ENCODE results near the gene TRIM33. TPM values are rescaled to one million over a fixed set of nuclear protein-coding genes. Genes with fewer than 3 reads are reported as not detected.

TRIM33 gene
- 10 to 100 TPM; 13.9 to 18.0 (median 15.0) TPM for total RNA-seq
- long read RNA-seq, result 0 reads

DNA sequence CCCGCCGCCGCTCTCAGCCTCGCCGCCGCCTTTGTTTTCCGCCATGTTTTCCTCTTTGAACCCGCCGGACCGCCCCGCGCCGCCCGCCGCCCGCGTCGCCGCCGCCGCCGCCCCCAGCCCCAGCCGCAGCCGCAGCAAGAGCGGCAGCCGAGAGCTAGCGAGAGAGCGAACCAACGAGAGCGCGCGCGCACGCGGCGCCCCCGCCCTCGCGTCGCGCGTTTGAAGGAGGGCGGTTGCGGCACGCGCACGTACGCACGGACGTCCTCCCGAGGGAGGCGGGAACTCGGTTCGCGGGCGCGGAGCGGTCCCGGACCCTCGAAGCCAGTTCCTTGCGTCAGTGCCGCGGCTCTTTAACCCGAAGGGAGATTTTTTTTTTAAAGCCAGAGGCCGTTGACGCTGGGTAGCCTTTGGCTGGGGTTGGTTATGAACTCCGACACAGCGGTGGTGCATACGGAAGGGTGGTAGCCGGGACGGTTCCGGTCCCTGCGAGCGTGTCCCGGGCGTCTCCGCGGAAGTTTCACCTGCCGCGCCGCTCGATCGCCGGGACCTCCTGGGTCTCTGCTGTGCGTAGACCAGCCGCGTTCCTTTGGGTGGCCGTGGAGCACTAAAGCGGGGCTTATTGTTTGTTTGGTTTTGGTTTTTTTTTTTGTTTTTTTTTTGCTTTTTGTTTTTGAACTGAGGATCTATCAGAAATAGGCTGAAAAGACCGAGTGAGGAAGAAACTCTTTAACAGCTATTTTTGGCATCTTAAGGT, at the start of gene TRIM33:
TRIM33 (minus strand) TSS at position 172 of the 754 bp plus-strand sequence; CDS start at position 45, 127 bp downstream.
- peak within 1 kb of the TSS; percentile 80 to 94 (median 94) for H3K27ac ChIP-seq
- H3K36me3 ChIP-seq, result no peaks in the 10 kb centered on the region
- H3K4me1 ChIP-seq, result peaks cover 0 to 31% (median 10%) of the 10 kb centered on the region in 4 donors
- DNase-seq (peak; percentile 94 to 95 (median 94)), ATAC-seq (peak; percentile 93 to 96 (median 94))
- H3K4me3 ChIP-seq, result peak within 1 kb of the TSS; percentile 93 to 98 (median 95)
- no peaks in the 10 kb centered on the region for H3K9me3 ChIP-seq
- WGBS (ENCODE audit: insufficient coverage, low coverage, low lambda C conversion rate, missing lambda C conversion rate), result under 1% methylated on average over 25 of the region's 90 CpGs
- no peaks in the 10 kb centered on the region for H3K27me3 ChIP-seq
- intact Hi-C loops (cut with DNase I), result no loop called here
- TF ChIP-seq, protein P1, sequence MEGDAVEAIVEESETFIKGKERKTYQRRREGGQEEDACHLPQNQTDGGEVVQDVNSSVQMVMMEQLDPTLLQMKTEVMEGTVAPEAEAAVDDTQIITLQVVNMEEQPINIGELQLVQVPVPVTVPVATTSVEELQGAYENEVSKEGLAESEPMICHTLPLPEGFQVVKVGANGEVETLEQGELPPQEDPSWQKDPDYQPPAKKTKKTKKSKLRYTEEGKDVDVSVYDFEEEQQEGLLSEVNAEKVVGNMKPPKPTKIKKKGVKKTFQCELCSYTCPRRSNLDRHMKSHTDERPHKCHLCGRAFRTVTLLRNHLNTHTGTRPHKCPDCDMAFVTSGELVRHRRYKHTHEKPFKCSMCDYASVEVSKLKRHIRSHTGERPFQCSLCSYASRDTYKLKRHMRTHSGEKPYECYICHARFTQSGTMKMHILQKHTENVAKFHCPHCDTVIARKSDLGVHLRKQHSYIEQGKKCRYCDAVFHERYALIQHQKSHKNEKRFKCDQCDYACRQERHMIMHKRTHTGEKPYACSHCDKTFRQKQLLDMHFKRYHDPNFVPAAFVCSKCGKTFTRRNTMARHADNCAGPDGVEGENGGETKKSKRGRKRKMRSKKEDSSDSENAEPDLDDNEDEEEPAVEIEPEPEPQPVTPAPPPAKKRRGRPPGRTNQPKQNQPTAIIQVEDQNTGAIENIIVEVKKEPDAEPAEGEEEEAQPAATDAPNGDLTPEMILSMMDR (IDR thresholded peaks at IDR 0.05), result no peak
- peak; percentile 79 for TF ChIP-seq POLR2A (IDR thresholded peaks at IDR 0.05)

GRCh38 chr1:114559356-114559755, 48.4 kb upstream of the TRIM33 start:
- Histone ChIP-seq H3K9me3 (no peaks in the 10 kb centered on the region), H3K27me3 (no peaks in the 10 kb centered on the region), H3K36me3 (no peaks in the 10 kb centered on the region), H3K27ac (no peak overlapping the region), H3K4me1 (no peaks in the 10 kb centered on the region), H3K4me3 (no peak overlapping the region)
- DNase-seq, result no peak
- no peak for ATAC-seq
- intact Hi-C loops (cut with DNase I), result no loop called here
- 63% methylated on average over 3 of the region's 3 CpGs for WGBS (ENCODE audit: insufficient coverage, low coverage, low lambda C conversion rate, missing lambda C conversion rate)
- TF ChIP-seq, protein P1 (IDR thresholded peaks at IDR 0.05), result no peak
- no peak for TF ChIP-seq POLR2A (IDR thresholded peaks at IDR 0.05)

- no peak for TF ChIP-seq POLR2A (IDR thresholded peaks at IDR 0.05)
- TF ChIP-seq, protein P1 (IDR thresholded peaks at IDR 0.05), result peak; percentile 20 to 52 (median 46)
- Histone ChIP-seq H3K9me3 (no peaks in the 10 kb centered on the region), H3K27ac (no peak overlapping the region), H3K36me3 (no peaks in the 10 kb centered on the region), H3K27me3 (no peaks in the 10 kb centered on the region), H3K4me1 (no peaks in the 10 kb centered on the region), H3K4me3 (no peak overlapping the region)
- peak; percentile 59 to 75 (median 67) for ATAC-seq
- 100% methylated on average over 1 of the region's 1 CpG for WGBS (ENCODE audit: insufficient coverage, low coverage, low lambda C conversion rate, missing lambda C conversion rate)
- intact Hi-C loops (cut with DNase I), result no loop called here
- DNase-seq, result no peak
Observed at GRCh38 chr1:114558544-114558943, 47.5 kb upstream of the TRIM33 start.

DNA sequence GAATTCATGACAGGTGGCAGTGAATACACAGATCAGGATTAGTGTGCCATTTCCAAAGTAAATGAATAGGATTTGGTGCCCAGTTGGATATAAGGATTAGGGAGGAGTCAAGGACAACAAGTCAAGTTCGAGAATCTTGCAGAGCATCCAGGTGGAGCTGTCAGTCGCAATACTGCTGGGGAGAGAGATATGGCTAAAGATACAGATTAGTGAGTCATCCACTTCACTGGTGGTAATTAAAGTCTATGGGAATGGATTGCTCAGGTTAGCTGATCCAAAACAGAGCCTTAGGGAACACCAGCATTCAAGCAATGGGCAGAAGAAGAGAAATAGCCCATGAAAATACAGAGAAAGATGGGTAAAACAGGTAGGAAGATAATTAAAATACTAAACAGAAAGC, 43.6 kb upstream of the TRIM33 start:
- no peak for DNase-seq
- Histone ChIP-seq H3K4me1 (no peaks in the 10 kb centered on the region), H3K27ac (no peak overlapping the region), H3K9me3 (no peaks in the 10 kb centered on the region), H3K36me3 (no peaks in the 10 kb centered on the region), H3K4me3 (no peak overlapping the region), H3K27me3 (no peaks in the 10 kb centered on the region)
- no peak for TF ChIP-seq POLR2A (IDR thresholded peaks at IDR 0.05)
- TF ChIP-seq, protein P1 (IDR thresholded peaks at IDR 0.05), result no peak
- WGBS (ENCODE audit: insufficient coverage, low coverage, low lambda C conversion rate, missing lambda C conversion rate), result 84% methylated on average over 2 of the region's 2 CpGs
- intact Hi-C loops (cut with DNase I), result no loop called here
- no peak for ATAC-seq
